GM19372 (cell line): ENCODE data around the gene RPL22.

Source experiments
- ATAC-seq: cut with Tn5 transposase; IDR thresholded peaks from one replicate; pipeline ENCODE4 v1.9.1; 2021; ENCODE audit warnings: mild to moderate bottlenecking, low read depth, moderate library complexity; ENCODE audit not compliant: unreplicated experiment

The RPL22 gene

GRCh38 chr1:6140413-6140812 lies 59.0 kb downstream of the RPL22 start:
- no peak for ATAC-seq

DNA sequence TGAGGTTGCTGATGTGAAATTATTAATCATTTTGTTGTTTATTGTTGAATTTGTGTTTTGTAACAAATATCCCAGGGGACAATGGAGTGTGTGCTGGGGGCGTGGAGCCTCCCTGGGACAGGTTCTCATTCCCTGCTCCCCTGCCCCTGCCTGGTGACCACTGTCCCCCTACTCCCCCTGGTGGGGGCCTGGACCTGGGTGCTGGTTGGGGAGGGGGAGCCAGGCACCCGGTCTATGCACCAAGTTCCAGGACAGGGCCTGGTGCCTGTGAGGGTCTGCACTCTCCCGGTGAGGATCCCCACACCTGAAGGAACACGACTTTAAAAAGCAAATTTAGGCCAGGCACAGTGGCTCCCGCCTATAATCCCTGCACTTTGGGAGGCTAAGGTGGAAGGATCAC lies 61.6 kb downstream of the RPL22 start:
- ATAC-seq, result no peak

GRCh38 chr1:6136516-6137220 lies 62.7 kb downstream of the RPL22 start:
- ATAC-seq, result no peak
